Measurements from ENCODE around the gene HLA-DRA. TPM values are rescaled to one million over a fixed set of nuclear protein-coding genes. Genes with fewer than 3 reads are reported as not detected.

The HLA-DRA gene
- total and polyA plus RNA-seq, 2 of the 8 experiments (the other 6 are each of a cell fraction or from before 2014, with no cell fraction given) = 5.0 to 6.2 TPM

- TF ChIP-seq CHD7 (IDR thresholded peaks at IDR 0.05; ENCODE audit: insufficient replicate concordance, low read length) = no peak
- TF ChIP-seq SIRT6 (IDR thresholded peaks at IDR 0.05; ENCODE audit: low read length) = no peak
- TF ChIP-seq SIX5 (IDR thresholded peaks at IDR 0.05; ENCODE audit: low read depth, low read length) = no peak
- no peak for TF ChIP-seq EZH2 (IDR thresholded peaks at IDR 0.05; ENCODE audit: low read depth, low read length, severe bottlenecking)
Measured at GRCh38 chr6:32426338-32426737, 13.3 kb upstream of the HLA-DRA start (continued).

Data from H1 (cell line).